GM12878 (cell line): ENCODE measurements around the gene CTNNA2. TPM values are rescaled to one million over a fixed set of nuclear protein-coding genes. Genes with fewer than 3 reads are reported as not detected.
A peak's percentile ranks its signal among the peaks of the same experiment; 100 is the strongest.

Experiments used
- ASH2L ChIP-seq: fragments of 300-600, 200-600 bp; sonication (generic); IDR thresholded peaks from 2 replicates; pipeline ENCODE4 v1.6.1; 2017; ENCODE audit warnings: low read depth, mild to moderate bottlenecking, borderline replicate concordance
- BCL11A ChIP-seq: IDR thresholded peaks from 2 replicates; pipeline ENCODE4 v1.6.1; 2011; ENCODE audit warnings: low read depth, low read length
- ETV6 ChIP-seq, 2 experiments: fragments of 450-650 bp in 1 of 2; IDR thresholded peaks in 1 of 2; conservative IDR thresholded peaks in 1 of 2; 2 replicates each; pipeline ENCODE4 v1.6.1; 2014; ENCODE audit warnings: antibody characterized with exemption in 1 of 2, borderline replicate concordance in 1 of 2, low read depth in 1 of 2, mild to moderate bottlenecking in 1 of 2, moderate library complexity in 1 of 2
- IRF3 ChIP-seq: fragments of 450-650 bp; IDR thresholded peaks from 2 replicates; pipeline ENCODE4 v1.6.1; 2014; ENCODE audit warnings: mild to moderate bottlenecking
- IRF4 ChIP-seq: IDR thresholded peaks from 2 replicates; pipeline ENCODE4 v1.6.1; 2011; ENCODE audit warnings: low read depth, low read length
- KAT2A ChIP-seq: conservative IDR thresholded peaks from 2 replicates; pipeline ENCODE4 v1.6.1; 2011; ENCODE audit warnings: low read depth, low read length; ENCODE audit not compliant: control insufficient read depth
- KDM1A ChIP-seq: fragments of 200-600 bp; sonication (generic); IDR thresholded peaks from 2 replicates; pipeline ENCODE4 v1.6.1; 2016; ENCODE audit warnings: borderline replicate concordance
- MEF2B ChIP-seq: fragments of 450-650 bp; IDR thresholded peaks from 2 replicates; pipeline ENCODE4 v1.6.1; 2018; ENCODE audit warnings: mild to moderate bottlenecking, moderate library complexity; ENCODE audit not compliant: partially characterized antibody, poor library complexity, severe bottlenecking
- MTA3 ChIP-seq: IDR thresholded peaks from 2 replicates; pipeline ENCODE4 v1.6.1; 2012; ENCODE audit warnings: low read length, inconsistent platforms, borderline replicate concordance
- MYC ChIP-seq: IDR thresholded peaks from 2 replicates; pipeline ENCODE4 v1.6.1; 2011; ENCODE audit warnings: mild to moderate bottlenecking, low read length, moderate library complexity, inconsistent platforms; ENCODE audit not compliant: insufficient read depth, insufficient replicate concordance, insufficient read length, severe bottlenecking
- NBN ChIP-seq: fragments of 450-650 bp; IDR thresholded peaks from 2 replicates; pipeline ENCODE4 v1.6.1; 2016
- PKNOX1 ChIP-seq: fragments of 450-650 bp; IDR thresholded peaks from 2 replicates; pipeline ENCODE4 v1.6.1; 2016; ENCODE audit warnings: mild to moderate bottlenecking
- RAD21 ChIP-seq: IDR thresholded peaks from 2 replicates; pipeline ENCODE4 v1.6.1; 2011; ENCODE audit warnings: mild to moderate bottlenecking, low read depth, low read length, moderate library complexity; ENCODE audit not compliant: insufficient read depth
- RCOR1 ChIP-seq: conservative IDR thresholded peaks from 2 replicates; pipeline ENCODE4 v1.6.1; 2012; ENCODE audit warnings: low read depth, low read length, improper control_type of control experiment
- SMAD1 ChIP-seq: fragments of 450-650 bp; IDR thresholded peaks from 2 replicates; pipeline ENCODE4 v1.6.1; 2018; ENCODE audit warnings: mild to moderate bottlenecking, low read depth; ENCODE audit not compliant: partially characterized antibody
- SMC3 ChIP-seq: IDR thresholded peaks from 2 replicates; pipeline ENCODE4 v1.6.1; 2011; ENCODE audit warnings: low read length, improper control_type of control experiment, borderline replicate concordance
- SP1 ChIP-seq: IDR thresholded peaks from one replicate; pipeline ENCODE4 v1.6.1; 2011; ENCODE audit warnings: low read depth, low read length
- TCF3 ChIP-seq: IDR thresholded peaks from 2 replicates; pipeline ENCODE4 v1.6.1; 2012; ENCODE audit warnings: low read depth, mild to moderate bottlenecking, low read length, borderline replicate concordance; ENCODE audit not compliant: insufficient read depth
- ZBTB33 ChIP-seq: fragments of 450-650 bp; IDR thresholded peaks from 2 replicates; pipeline ENCODE4 v1.6.1; 2017; ENCODE audit warnings: mild to moderate bottlenecking
- ZBTB4 ChIP-seq: fragments of 450-650 bp; formaldehyde crosslinking; IDR thresholded peaks from 2 replicates; pipeline ENCODE4 v1.4.0; 2022; ENCODE audit warnings: mild to moderate bottlenecking, moderate library complexity
- ZNF207 ChIP-seq: fragments of 450-650 bp; IDR thresholded peaks from 2 replicates; pipeline ENCODE4 v1.6.1; 2014; ENCODE audit warnings: antibody characterized with exemption, mild to moderate bottlenecking, borderline replicate concordance
- ZNF24 ChIP-seq: fragments of 450-650 bp; IDR thresholded peaks from 2 replicates; pipeline ENCODE4 v1.6.1; 2017; ENCODE audit warnings: antibody characterized with exemption, mild to moderate bottlenecking
- ZNF384 ChIP-seq: IDR thresholded peaks from 2 replicates; pipeline ENCODE4 v1.6.1; 2012; ENCODE audit warnings: low read depth, mild to moderate bottlenecking, low read length, improper control_type of control experiment, borderline replicate concordance
- polyA plus RNA-seq, 11 experiments: library from polyadenylated mRNA; depleted of rRNA in 4 of 11; unstranded in 6 of 11; stranded (reverse) in 5 of 11; fragments of >200 nt; fragmentation: Nextera tagmentation in 4 of 11; fragmentation: Illumina TruSeq in 1 of 11; extraction: Ambion mirVana in 4 of 11; extraction: Trizol in 1 of 11; gene quantifications; 1 replicate in 1 of 11; 2 replicates in 10 of 11; pipeline versions ENCODE4 v1.2.1 to v1.2.3, GENCODE V29; 2011 to 2016; ENCODE audit warnings: inconsistent platforms in 2 of 11, missing spikeins in 2 of 11, low read depth in 1 of 11
- total RNA-seq, 4 experiments: library from RNA; depleted of rRNA in 3 of 4; stranded (reverse); fragments of >200 nt in 3 of 4; fragmentation: Illumina TruSeq in 1 of 4; extraction: Trizol in 1 of 4; gene quantifications; 2 replicates each; pipeline versions ENCODE4 v1.2.1 to v1.2.3, GENCODE V29; 2013 to 2021

Gene CTNNA2
- total and polyA plus RNA-seq, 10 of the 15 experiments (the other 5 are each of a cell fraction or from before 2014, with no cell fraction given): 2.4 to 36.2 (median 6.6) TPM

- TF ChIP-seq TCF3 (0 out of 2 replicates have a peak, but pooled peaks have one; percentile 48), RAD21 (no peak), MYC (peak; percentile 26), SMAD1 (no peak), IRF3 (no peak), MEF2B (peak; percentile 16), ZNF384 (no peak), BCL11A (peak; percentile 95), NBN (peak; percentile 84), ZNF207 (no peak), ZBTB4 (CRISPR knock-in tag) (no peak), RCOR1 (no peak), KAT2A (no peak), IRF4 (peak; percentile 98), PKNOX1 (peak; percentile 25; the same call in 1 of the 2 replicates), SP1 (peak; percentile 45), SMC3 (no peak), MTA3 (no peak), ZNF24 (0 out of 2 replicates have a peak, but pooled peaks have one; percentile 15), KDM1A (no peak), ETV6 (conservative IDR thresholded peaks at IDR 0.05 in 1 of 2, IDR thresholded peaks at IDR 0.05 in 1 of 2; ENCODE audit: borderline replicate concordance in 1 of 2, low read depth in 1 of 2) (no peak; a peak in 1 of 4 replicates), ZBTB33 (no peak), ASH2L (no peak)
Measured at GRCh38 chr2:80530442-80531064, 1017.7 kb downstream of the CTNNA2 start (continued).
